ENCODE data around the gene AATK.

GRCh38 chr17:81073967-81074839 is 91.8 kb downstream of the AATK start:
- no peak for TF ChIP-seq EZH2 (IDR thresholded peaks at IDR 0.05; ENCODE audit: low read depth)
- TF ChIP-seq, protein P1, sequence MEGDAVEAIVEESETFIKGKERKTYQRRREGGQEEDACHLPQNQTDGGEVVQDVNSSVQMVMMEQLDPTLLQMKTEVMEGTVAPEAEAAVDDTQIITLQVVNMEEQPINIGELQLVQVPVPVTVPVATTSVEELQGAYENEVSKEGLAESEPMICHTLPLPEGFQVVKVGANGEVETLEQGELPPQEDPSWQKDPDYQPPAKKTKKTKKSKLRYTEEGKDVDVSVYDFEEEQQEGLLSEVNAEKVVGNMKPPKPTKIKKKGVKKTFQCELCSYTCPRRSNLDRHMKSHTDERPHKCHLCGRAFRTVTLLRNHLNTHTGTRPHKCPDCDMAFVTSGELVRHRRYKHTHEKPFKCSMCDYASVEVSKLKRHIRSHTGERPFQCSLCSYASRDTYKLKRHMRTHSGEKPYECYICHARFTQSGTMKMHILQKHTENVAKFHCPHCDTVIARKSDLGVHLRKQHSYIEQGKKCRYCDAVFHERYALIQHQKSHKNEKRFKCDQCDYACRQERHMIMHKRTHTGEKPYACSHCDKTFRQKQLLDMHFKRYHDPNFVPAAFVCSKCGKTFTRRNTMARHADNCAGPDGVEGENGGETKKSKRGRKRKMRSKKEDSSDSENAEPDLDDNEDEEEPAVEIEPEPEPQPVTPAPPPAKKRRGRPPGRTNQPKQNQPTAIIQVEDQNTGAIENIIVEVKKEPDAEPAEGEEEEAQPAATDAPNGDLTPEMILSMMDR (conservative IDR thresholded peaks at IDR 0.05) = no peak
